Measurements from ENCODE around the gene PCDH10.

The PCDH10 gene

DNA sequence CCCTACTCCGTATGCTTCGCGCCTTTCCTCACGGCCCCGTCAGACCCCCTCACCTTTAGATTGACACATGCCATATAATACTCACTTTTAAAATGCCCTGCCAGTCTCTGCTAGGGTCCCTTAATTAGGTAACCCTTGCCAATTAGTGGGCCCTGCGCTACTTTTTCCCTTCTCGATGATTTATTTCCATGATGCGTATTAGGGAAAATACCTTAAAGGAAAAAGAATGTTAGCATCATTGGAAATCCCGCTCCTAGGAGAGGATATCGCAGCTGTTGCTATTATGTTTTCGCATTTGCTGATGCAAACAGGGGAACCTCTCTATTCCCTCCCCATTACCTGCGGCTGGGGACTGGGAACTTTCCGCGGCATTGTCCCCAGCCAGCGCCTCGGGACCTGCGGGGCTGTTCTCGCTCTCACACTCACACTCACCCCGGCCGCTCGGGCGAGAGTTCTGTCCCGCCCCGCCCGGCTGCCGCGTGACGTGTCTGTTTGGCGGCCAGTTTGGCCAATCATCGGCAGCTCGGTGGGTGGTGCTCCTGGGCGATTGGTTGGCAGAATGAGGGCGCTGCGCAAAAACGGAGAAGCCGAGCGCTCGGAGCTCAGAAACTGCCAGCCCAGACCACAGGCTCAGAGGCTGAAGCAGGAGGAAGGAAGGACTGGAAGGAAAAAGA lies at the start of gene PCDH10:
TSS of gene PCDH10 (plus strand) at position 605 of the 674 bp plus-strand sequence. CDS start 847 bp downstream, outside the sequence.
- DNase-seq = no peak

- no peak for DNase-seq
Measured at GRCh38 chr4:133102043-133102442, 47.1 kb upstream of the PCDH10 start.

GRCh38 chr4:133102612-133103409 lies 46.3 kb upstream of the PCDH10 start:
- no peak for DNase-seq

GRCh38 chr4:133112641-133113040 lies 36.5 kb upstream of the PCDH10 start:
- no peak for DNase-seq

- no peak for DNase-seq
Measured at GRCh38 chr4:133124746-133125145, 24.3 kb upstream of the PCDH10 start.

DNA sequence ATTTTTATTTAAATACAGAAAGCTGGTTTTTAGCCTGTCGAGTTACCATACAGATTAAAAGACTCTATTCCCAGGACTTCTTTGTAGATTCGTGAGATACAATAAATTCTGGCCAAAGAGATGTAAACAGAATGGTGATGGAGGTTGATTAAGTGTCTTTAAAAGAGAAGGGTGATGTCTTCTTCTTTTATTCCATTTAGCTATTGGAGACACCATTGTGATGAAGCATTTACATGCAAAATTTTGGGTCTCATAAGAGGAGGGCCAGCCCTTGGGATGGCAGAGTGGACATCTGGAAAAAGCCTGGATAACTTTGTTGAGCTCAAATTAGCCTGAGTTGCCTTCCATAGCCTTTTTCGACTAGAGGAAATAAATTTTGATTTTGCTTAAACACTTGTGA lies 21.6 kb upstream of the PCDH10 start:
- no peak for DNase-seq

GRCh38 chr4:133129237-133129636 lies 19.9 kb upstream of the PCDH10 start:
- no peak for DNase-seq

DNA sequence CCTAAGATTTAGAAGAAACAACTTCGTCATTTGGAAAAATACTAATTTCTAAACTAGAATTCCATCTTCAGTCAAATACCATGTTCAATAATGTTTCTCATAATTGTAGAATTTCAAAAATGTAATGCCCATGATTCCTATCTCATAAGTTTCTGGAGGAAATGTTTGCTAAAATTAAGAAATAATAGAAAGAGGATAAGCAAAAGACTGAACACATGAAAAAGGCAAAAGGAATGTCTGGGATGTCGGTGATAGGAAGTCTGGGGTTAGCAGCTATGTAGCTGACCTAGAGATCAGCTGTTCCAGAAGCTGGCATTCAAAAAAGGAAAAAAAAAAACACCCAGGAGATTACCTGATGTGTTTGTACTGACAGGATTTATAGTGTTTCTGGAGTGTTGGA lies 18.9 kb upstream of the PCDH10 start:
- no peak for DNase-seq

GRCh38 chr4:133131829-133132460 lies 17.1 kb upstream of the PCDH10 start:
- no peak for DNase-seq

GRCh38 chr4:133136833-133137232 lies 12.3 kb upstream of the PCDH10 start:
- no peak for DNase-seq

DNA sequence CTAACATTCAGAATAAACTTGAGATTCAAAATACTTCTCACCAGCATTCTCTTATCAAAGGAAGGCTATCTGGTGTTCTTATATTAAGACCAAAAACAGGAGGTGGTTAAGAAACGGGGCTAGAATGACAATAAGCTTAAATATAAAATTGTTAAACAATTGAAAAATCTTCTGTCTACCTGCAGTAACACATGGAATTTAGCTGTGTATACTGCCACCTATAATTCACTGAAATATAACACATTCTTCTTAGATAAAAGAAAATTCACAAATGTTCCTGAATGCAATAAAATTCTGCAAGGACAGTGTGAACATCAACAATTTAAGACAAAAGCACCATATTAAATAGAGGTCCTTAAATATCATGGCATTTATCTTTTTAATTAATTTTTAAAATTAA lies 11.5 kb upstream of the PCDH10 start:
- DNase-seq = no peak

DNA sequence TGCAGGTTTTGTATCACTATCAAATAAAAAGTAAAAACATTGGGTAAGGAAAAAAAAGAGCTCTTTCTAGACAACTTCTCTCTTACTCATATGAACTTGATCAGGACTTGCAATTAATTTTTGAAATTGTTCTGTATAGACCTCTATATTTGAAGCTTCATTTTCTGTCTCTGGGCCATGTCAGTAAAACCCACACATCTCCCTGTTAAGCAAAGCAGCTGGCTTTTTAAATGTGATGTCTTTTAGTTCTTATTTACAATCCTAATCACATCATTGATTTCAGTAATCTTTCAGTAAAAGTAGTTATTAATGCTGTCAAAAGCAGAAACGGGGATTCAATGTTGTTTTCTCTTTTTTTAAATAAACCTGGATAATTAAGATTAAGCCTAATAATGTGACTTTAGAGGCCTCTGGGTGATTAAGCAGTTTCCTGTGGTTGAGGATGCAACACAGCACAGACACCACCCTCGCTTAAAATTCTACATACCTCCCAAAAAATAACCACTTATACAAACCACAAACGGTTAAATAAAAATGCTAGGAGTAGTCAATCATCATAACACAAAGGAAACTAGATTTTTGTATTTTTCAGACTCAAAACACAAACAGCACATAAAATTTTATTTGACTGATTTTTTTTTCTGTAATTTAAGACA lies 5.2 kb upstream of the PCDH10 start:
- no peak for DNase-seq

DNA sequence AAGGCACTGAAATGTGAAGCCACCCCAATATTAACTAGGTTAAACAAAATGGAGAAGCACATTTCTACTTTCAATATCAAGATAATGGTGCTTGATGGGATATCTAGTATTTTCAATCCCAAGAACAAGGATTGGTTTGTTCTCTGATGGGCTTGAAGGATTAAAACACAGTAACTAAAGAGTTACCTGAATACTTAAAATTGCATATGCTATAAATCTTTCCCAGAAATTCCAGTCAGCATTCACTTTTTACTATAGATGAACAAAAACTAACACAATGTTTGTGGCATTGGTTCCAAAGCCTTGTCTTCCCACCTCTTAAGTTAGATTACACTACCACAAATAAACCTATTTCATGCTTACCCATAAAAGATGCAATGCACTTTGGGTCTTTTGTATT lies 3.9 kb upstream of the PCDH10 start:
- DNase-seq = no peak

DNA sequence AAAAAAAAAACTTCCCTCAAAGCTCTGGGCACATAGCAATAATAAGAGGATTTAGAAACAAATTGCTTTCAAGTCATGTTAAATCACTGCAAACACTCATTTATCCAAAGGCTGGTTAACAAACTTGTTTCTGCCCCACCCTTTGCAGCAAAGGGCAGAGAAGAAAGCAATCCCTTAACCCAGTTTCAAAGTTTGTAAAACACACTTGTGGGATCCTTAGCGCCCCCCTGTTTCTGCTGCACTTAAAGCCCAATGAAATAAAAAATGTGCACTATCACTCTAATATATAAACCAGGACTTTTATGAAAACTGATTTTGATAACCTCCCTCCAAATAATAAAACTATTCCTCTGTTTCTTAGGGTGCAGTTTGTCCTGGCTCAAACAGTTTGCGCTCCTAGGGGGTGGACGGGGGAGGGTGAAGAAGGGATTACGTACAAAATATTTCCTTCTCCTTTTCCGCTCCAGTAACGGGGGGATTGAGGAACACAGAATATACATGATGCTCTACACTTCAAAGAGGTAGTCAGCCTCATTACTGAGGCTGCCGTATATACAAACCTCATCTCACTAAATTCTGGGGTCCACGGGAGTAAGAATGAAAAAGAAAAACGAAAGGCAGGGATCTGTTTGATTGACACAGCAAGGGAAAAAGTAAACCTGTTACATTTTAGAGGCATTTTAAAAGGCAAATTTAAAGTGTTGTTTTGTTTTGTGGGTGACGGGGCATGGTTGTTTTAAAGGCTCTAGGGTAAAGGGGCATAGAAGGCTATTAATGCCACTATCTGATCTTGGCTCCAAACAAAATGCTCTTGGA lies 3.1 kb upstream of the PCDH10 start:
- no peak for DNase-seq

DNA sequence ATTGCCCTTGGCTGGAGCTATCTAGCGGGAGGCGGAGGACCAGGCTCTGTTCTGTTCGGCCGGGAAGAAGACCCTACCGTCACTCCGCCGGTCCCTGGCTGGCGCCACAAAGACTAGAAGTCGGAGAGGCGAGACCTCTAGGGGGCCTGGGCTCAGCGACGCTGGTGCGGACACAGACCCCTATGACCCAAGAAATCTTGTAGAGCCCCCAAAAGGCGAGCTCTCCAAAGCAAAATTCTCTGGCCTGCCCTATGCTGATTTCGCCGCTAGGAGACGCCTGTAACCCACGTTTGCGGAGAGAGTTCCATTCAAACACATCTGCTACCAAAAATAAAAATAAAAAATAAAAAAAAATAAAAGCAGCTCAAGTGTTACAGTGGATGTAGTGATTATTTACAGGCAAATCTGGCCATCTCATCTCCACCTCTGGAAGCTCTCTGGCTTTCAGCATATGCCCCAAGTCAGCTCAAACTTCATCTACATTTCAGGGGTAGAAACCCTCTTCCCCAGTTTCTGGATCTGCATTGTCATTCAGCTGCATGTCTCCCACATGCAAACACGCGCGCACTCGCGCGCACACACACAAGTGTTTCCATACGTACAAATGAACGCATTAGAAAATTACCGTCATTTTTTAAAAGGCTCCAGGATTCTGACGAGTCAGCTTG lies 2.4 kb upstream of the PCDH10 start:
- no peak for DNase-seq

GRCh38 chr4:133147286-133147821 lies 1.7 kb upstream of the PCDH10 start:
- no peak for DNase-seq

- no peak for DNase-seq
Measured at GRCh38 chr4:133147921-133148689, 989 bp upstream of the PCDH10 start.

DNA sequence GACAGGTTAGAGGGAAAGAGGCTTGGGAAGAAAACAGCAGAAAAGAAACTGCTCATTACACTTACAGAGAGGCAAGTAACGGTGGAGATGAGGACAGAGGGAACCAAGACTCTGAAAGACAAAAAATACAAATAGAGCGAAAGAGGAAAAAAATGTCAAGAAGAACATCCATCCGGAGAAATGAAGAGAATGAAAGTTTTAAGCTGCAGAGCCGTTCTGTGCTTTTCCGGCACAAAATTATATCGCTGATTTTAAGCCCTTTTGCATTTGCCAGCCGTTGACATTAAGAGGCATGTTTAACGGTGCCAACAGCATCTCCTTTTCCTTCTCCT lies 236 bp downstream of the PCDH10 start:
- DNase-seq = no peak

- no peak for DNase-seq
Measured at GRCh38 chr4:133149932-133150471, 908 bp downstream of the PCDH10 start.

GRCh38 chr4:133150486-133151340 lies 1.6 kb downstream of the PCDH10 start:
- DNase-seq = no peak
